ENCODE measurements around the gene TSPAN15.

TSPAN15 gene

DNA sequence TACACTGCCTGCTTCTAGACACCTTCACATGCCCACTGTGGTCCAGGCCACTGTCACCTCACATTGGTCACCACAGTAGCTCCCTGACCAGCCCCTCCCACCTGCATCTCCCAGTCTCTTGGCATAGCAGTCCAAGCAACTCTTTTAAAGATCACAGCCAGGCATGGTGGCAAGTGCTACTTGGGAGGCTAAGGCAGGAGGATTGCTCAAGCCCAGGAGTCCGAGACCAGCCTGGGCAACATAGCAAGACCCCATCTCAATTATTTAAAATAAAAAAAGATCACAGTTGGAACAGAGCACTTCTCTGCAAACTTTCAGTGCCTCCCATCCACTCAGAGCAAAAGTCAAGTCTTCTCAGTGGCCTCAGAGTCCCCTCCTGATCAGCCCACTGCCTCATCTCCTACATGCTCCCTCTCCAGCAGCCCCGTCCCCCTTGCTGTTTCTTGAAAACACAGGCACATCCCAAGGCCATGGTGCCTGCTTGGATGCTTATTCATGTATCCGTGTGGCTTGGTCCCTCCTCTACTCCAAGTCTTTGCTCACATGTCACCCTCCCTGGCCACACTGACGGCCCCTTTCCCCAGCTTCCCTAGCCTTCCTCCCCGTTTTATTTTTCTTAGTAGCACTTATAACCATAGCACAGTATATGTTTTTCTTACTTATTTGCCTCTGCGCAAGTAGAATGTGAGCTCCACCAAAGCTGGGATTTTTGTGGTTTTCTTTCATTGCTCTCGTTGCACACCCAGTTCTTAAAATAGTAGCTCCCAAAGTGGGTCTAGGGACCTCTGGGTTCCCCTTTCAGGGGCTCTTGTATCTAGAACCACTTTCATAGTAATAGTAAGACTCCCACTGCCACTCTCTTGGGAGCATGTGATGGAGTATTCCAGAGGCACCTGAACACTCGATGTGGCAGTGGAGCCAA, 19.5 kb downstream of the TSPAN15 start:
- Mint-ChIP-seq H3K36me3 (ENCODE audit: low read depth) (no peaks in the 10 kb centered on the region), H3K4me3 (no peak overlapping the region), H3K27ac (no peak overlapping the region), H3K9me3 (no peaks in the 10 kb centered on the region), H3K4me1 (ENCODE audit: low read depth) (peaks cover 4% of the 10 kb centered on the region), H3K27me3 (ENCODE audit: low read depth) (peaks cover 23% of the 10 kb centered on the region)
- DNase-seq (ENCODE audit: low spot score) = no peak

DNA sequence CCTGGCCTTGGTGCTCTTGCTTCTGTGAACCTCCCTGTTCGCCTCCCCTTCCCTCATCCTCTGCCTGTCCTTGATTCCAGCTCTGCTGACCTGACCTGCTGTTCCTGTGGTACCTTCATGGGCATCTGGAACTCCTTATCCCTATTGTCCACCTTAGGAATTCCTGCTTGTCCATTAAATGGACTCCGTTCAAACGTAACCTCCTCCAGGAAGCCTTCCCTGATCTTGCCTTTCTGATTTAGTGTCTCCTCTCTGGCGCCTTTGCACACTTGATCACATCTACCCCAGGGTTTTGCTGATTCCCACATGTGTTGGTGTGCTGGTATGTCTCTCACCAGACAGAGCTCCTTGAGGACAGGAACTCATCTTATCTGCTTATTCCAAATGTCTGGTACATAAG, 20.9 kb downstream of the TSPAN15 start:
- H3K9me3 Mint-ChIP-seq = no peaks in the 10 kb centered on the region
- H3K4me1 Mint-ChIP-seq (ENCODE audit: low read depth) = peaks cover 2% of the 10 kb centered on the region
- peaks cover 23% of the 10 kb centered on the region for H3K27me3 Mint-ChIP-seq (ENCODE audit: low read depth)
- no peak overlapping the region for H3K4me3 Mint-ChIP-seq
- no peak for DNase-seq (ENCODE audit: low spot score)
- no peak overlapping the region for H3K27ac Mint-ChIP-seq
- H3K36me3 Mint-ChIP-seq (ENCODE audit: low read depth) = no peaks in the 10 kb centered on the region

DNA sequence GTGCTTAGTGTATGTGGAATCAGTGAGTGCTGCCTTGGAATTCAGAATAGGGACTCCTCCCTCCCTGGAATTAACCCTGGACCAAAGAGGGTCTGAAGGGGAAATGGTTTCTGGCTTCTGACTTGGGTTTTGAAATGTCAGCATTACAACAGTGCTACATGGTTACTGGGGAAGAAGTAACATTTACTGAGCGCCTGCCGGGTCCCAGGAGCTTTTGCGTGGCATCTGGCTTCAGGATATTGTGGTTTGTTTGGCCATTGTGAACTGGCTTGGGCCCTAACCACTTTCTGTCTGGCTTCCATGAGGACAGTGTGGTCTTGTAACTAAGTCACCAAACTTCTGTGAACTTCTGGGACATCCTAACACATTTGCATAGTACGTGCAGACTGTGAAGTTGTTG, 21.3 kb downstream of the TSPAN15 start:
- Mint-ChIP-seq H3K4me3 (no peak overlapping the region), H3K9me3 (no peaks in the 10 kb centered on the region), H3K27me3 (ENCODE audit: low read depth) (peaks cover 23% of the 10 kb centered on the region), H3K36me3 (ENCODE audit: low read depth) (no peaks in the 10 kb centered on the region), H3K27ac (no peak overlapping the region), H3K4me1 (ENCODE audit: low read depth) (peaks cover 2% of the 10 kb centered on the region)
- DNase-seq (ENCODE audit: low spot score) = no peak

DNA sequence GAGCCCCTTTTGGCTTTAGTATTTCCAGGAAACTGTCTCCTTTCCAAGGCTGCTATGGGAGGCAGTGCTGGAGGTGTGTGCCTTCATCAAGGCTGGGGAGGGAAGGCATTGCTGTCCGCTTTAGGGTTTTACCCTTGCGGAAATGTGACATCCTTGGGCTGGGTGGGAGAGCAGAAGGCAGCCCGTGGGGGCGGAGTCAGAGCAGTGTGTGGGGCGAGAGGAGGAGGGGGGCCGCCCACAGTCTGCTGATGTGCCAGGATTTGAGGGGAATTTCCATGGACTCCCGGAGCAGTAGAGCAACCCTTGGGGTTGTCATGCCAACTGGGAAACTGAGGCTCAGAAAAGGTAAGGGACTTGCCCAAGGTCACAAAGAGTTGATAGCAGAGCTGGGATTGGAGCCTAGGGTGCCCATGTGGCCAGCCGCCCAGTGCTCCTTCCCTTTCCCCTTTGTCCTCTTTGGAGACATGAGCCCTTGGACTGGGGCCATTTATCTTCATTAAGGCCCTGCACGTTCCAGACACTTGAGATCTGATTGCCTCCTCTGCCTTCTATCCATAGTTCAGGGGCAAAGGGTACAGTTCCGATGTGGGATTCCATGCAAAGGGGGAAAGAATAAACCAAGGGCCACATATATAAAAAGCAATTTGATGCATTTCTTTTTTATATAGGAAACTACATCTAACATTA, 22.2 kb downstream of the TSPAN15 start:
- Mint-ChIP-seq H3K4me3 (no peak overlapping the region), H3K4me1 (ENCODE audit: low read depth) (peaks cover 2% of the 10 kb centered on the region), H3K27me3 (ENCODE audit: low read depth) (peaks cover 23% of the 10 kb centered on the region), H3K27ac (no peak overlapping the region), H3K9me3 (no peaks in the 10 kb centered on the region), H3K36me3 (ENCODE audit: low read depth) (no peaks in the 10 kb centered on the region)
- DNase-seq (ENCODE audit: low spot score) = no peak

DNA sequence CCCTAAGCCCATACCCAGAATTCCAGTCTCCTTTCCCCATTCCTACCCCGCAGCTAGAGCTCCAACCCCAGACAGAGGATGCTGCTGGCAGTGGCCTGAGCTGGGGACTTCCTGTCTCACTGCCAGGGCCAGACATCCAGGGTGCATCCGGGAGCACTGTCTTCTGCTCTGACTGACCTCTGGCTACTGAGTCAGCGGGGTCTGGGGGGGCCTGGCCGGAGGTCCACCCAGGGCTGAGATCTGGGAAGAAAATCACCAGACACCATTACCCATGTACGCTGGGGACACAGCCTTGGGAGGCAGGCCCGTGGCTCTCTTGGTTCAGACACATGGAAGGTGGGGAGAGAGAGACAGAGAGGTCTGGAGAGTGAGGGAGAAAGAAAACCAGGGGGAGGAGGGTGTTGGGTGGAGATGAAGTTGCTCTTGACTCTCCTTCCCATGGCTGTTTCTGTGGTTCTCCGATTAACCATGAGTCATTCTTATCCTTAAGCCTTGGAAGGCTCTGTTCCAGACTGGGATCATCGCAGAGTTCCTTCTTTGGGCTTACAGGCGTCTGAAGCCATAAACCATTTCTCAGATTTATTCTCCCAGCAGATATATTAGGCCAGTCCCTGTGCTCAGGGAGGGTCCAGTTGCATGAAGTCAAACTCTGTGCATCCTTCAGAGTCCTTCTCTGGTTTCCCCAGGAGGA, 23.6 kb downstream of the TSPAN15 start:
- H3K27ac Mint-ChIP-seq = no peak overlapping the region
- DNase-seq (ENCODE audit: low spot score) = no peak

DNA sequence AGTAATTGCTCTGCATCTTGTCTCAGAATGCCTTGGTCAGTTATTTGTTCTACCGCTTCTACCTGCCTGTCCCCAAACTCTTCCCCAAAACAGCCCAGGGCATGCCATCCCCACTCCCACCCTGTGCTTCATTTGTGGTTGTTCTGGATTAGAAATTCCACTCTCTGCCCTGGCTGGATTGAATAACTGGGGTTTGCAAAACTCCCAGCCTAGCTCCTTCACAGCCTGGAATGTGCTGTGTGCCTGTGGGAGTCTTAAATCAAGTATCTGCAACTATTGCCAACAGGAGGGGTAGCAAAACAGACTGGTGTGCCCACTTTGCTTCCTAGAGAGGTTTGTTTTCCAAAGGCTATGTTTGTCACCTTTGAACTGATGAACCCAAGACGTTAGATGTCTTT, 24.2 kb downstream of the TSPAN15 start:
- H3K36me3 Mint-ChIP-seq (ENCODE audit: low read depth) = no peaks in the 10 kb centered on the region
- H3K4me3 Mint-ChIP-seq = no peak overlapping the region
- no peaks in the 10 kb centered on the region for H3K4me1 Mint-ChIP-seq (ENCODE audit: low read depth)
- no peak for DNase-seq (ENCODE audit: low spot score)
- no peaks in the 10 kb centered on the region for H3K9me3 Mint-ChIP-seq
- H3K27ac Mint-ChIP-seq = no peak overlapping the region
- H3K27me3 Mint-ChIP-seq (ENCODE audit: low read depth) = peaks cover 15% of the 10 kb centered on the region

More for the DNA sequence above, 23.6 kb downstream of the TSPAN15 start:
- H3K36me3 Mint-ChIP-seq (ENCODE audit: low read depth) = no peaks in the 10 kb centered on the region
- peaks cover 20% of the 10 kb centered on the region for H3K27me3 Mint-ChIP-seq (ENCODE audit: low read depth)
- H3K4me1 Mint-ChIP-seq (ENCODE audit: low read depth) = no peaks in the 10 kb centered on the region
- no peaks in the 10 kb centered on the region for H3K9me3 Mint-ChIP-seq
- no peak overlapping the region for H3K4me3 Mint-ChIP-seq

DNA sequence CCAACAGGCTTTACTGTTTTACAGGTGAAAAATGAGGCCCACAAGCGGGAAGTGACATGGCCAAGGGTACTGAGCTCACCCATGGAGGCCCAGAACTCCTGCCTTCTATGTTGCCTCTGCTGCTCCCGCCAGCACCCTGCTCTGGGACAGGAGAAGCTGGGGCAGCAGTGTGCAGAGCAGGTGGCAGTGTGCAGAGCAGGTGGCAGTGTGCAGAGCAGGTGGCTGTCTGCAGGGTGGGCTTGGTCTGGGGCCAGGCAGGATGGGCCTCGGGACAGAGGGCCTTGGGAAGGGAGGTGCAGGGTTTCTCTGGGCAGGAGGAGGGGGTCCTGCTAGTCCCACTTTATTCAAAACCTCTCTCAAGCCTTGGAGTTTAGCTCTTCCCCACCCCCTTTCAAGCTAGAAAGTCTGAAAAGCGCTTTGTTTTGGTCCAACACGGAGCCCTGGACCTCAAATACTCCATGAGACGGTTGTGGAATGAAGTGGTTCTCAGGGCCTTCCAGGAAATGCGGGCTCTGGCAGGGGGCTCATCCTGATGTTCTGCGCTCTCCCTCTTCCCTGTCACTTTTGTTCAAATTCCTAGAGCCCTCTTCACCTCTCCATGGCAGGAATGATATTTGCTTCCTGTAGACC, 26.8 kb downstream of the TSPAN15 start:
- H3K9me3 Mint-ChIP-seq = no peaks in the 10 kb centered on the region
- DNase-seq (ENCODE audit: low spot score) = no peak
- no peaks in the 10 kb centered on the region for H3K36me3 Mint-ChIP-seq (ENCODE audit: low read depth)
- peaks cover 7% of the 10 kb centered on the region for H3K27me3 Mint-ChIP-seq (ENCODE audit: low read depth)
- no peak overlapping the region for H3K4me3 Mint-ChIP-seq
- no peak overlapping the region for H3K27ac Mint-ChIP-seq
- no peaks in the 10 kb centered on the region for H3K4me1 Mint-ChIP-seq (ENCODE audit: low read depth)

DNA sequence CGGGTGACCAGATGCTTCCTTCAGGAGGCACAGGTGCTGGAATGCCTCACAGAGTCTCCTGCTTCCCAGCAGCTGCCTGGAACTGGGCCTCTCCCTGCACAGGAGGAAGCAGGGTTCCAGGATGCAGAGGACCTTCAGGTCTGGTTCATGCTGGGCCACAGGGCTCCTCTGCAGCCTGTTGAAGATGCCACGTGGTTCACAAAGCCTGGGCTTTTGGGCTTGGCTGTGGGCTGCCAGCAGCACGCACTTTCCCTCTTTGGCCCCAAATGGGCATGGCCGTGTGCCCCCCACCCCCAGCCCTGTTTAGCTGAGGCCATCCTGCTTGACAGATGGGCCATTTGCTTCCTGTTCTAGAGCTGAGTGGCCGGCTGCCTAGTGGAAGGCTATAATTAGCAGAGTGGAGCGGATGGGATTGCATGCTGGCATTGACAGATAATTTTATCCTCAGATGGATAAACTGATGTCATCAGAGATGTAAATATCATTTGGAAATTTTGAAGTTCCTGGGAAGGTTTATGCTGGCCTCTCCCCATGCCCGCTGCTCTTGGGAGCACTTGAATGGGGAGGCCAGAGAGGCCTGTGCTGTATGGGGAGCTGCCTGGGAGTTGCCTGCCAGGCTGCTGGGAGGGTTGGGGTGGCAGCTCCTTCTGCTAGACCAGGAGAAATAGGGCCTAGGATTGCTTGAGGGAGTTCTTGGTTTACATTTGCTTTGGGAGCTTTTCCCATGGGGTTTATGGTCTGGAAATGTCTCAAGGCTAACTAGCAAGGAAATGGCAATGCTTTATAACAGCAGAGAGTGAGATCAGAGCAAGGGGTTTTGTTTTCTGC, 28.2 kb downstream of the TSPAN15 start:
- Mint-ChIP-seq H3K27me3 (ENCODE audit: low read depth) (peaks cover 5% of the 10 kb centered on the region), H3K4me1 (ENCODE audit: low read depth) (no peaks in the 10 kb centered on the region), H3K36me3 (ENCODE audit: low read depth) (no peaks in the 10 kb centered on the region), H3K27ac (no peak overlapping the region), H3K4me3 (no peak overlapping the region), H3K9me3 (no peaks in the 10 kb centered on the region)
- DNase-seq (ENCODE audit: low spot score) = no peak

DNA sequence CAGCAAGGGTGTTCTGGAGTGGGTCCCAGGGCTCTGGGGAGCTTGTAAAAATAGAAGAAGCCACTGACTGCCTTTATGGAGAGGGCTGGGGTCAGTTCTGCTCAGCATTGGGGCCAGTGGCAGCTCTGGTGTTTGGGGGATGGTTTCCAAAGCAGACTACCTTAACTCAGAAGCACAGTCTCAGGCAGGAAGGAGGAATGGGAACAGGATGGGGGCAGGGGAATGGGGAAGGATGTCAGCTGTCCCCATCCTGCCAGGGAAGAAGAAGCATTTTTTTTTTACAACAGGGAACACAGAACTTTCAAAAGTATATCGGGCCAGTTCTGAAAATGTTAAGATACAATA, 28.8 kb downstream of the TSPAN15 start:
- H3K9me3 Mint-ChIP-seq = no peaks in the 10 kb centered on the region
- no peaks in the 10 kb centered on the region for H3K4me1 Mint-ChIP-seq (ENCODE audit: low read depth)
- no peak overlapping the region for H3K27ac Mint-ChIP-seq
- H3K36me3 Mint-ChIP-seq (ENCODE audit: low read depth) = no peaks in the 10 kb centered on the region
- no peak for DNase-seq (ENCODE audit: low spot score)
- H3K27me3 Mint-ChIP-seq (ENCODE audit: low read depth) = peaks cover 3% of the 10 kb centered on the region
- no peak overlapping the region for H3K4me3 Mint-ChIP-seq

DNA sequence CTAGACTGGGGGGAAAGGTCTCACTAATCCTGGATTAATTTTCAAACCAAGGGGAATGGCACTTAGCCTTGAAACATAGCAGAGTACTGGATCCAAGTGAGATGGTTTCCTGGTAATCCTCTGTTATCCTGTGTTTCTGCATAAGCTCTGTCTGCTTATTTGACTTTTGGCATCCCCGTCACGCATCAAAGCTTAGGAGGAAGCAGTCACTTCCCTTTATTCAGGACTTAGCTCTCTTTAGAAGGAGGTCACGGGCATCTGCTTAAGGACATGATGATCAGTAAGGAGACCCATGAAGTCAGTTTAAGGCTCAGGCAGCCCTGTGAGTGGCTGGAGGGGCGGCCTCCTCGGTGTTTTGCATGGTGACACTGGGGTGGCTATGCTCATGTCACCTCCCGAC, 30.0 kb downstream of the TSPAN15 start:
- Mint-ChIP-seq H3K4me3 (no peak overlapping the region), H3K27me3 (ENCODE audit: low read depth) (peaks cover 3% of the 10 kb centered on the region), H3K36me3 (ENCODE audit: low read depth) (no peaks in the 10 kb centered on the region), H3K9me3 (no peaks in the 10 kb centered on the region), H3K27ac (no peak overlapping the region), H3K4me1 (ENCODE audit: low read depth) (no peaks in the 10 kb centered on the region)
- DNase-seq (ENCODE audit: low spot score) = no peak

DNA sequence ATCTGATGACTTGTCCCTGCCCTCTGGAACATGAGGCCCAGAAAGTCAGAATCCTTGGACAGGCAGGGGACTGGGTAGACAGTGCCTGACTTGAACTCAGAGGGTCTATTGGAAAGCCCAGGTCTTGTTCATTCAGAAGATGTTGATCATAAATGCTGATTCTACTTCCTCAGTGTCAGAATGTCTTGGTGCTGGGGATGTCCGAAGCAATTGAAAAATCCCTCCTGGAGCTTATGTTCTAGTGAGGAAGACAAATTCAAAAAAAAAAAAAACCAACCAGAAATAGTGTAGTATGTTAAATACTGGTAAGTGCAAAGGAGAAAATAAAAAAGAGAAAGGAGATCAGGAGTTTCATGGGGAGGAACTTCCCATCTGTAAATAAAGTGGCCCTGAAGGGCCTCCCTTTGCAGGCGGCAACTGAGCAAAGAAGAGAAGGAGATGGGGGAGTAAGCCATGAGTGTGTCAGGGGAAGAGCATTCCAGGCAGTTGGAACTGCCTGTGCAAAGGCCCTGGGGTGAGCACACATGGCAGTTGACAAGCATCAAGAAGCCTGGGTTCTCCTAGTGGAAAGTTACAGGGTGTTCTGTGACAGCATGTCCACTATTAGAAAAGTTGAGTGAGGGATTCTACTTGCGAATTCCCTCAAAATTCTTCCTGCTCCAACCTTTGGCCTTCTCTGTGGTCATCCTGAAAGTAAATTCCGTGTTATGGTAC, 30.7 kb downstream of the TSPAN15 start:
- H3K27ac Mint-ChIP-seq = no peak overlapping the region
- no peak overlapping the region for H3K4me3 Mint-ChIP-seq
- H3K9me3 Mint-ChIP-seq = no peaks in the 10 kb centered on the region
- DNase-seq (ENCODE audit: low spot score) = no peak
- H3K36me3 Mint-ChIP-seq (ENCODE audit: low read depth) = no peaks in the 10 kb centered on the region
- H3K27me3 Mint-ChIP-seq (ENCODE audit: low read depth) = peaks cover 3% of the 10 kb centered on the region
- H3K4me1 Mint-ChIP-seq (ENCODE audit: low read depth) = no peaks in the 10 kb centered on the region

DNA sequence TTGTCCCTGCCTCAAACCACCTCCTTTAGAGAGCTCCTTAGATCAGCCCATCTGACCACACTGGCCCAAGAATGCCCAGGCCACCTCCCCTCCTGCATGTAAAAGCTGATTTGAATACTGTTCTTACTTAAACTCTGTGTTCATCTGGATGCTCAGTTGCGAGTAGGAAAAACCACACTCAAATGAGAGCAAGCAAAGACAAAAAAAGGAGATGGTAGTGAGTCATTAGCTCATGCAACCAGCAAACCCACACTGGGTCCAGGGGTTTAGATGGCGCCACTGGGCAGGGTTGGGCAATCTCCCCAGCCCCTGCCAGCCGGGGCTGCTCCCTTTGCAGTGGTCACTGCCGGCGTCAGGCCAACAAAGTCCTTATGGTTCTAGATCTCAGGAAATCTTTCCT, 32.7 kb downstream of the TSPAN15 start:
- Mint-ChIP-seq H3K27me3 (ENCODE audit: low read depth) (peaks cover 3% of the 10 kb centered on the region), H3K4me1 (ENCODE audit: low read depth) (no peaks in the 10 kb centered on the region), H3K9me3 (peaks cover 8% of the 10 kb centered on the region), H3K27ac (no peak overlapping the region), H3K4me3 (no peak overlapping the region), H3K36me3 (ENCODE audit: low read depth) (no peaks in the 10 kb centered on the region)
- no peak for DNase-seq (ENCODE audit: low spot score)

DNA sequence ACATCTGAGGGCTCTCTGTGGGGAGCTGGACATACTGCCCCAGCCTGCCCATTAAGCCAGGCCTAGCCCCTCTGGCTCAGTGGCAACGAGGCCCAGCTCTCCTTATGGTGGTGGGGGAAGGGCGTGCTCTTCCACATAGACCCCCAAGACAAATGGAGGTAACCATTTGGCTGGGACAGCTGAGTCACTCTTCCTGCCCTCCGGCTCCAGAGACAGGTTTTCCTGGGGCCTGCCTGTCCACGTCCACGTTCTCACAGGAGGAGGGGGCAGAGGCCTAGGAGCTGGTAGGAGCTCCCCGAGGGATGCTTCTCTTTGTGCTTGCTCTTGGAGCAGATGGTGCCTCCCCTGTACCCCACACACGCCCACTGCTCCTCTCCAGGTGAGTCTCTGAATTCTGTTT, 33.5 kb downstream of the TSPAN15 start:
- no peak for DNase-seq (ENCODE audit: low spot score)
- no peak overlapping the region for H3K4me3 Mint-ChIP-seq
- H3K36me3 Mint-ChIP-seq (ENCODE audit: low read depth) = no peaks in the 10 kb centered on the region
- peaks cover 8% of the 10 kb centered on the region for H3K9me3 Mint-ChIP-seq
- H3K27ac Mint-ChIP-seq = no peak overlapping the region
- H3K27me3 Mint-ChIP-seq (ENCODE audit: low read depth) = peaks cover 3% of the 10 kb centered on the region
- H3K4me1 Mint-ChIP-seq (ENCODE audit: low read depth) = no peaks in the 10 kb centered on the region

All from T-helper 2 cell treated with Interferon-gamma antibody and Interleukin-4, amounts not matched to agents 5 μg/mL and 100 μg/mL, for 36 hours (primary cell).